CD14-positive monocyte (primary cell): ENCODE measurements around the gene SACM1L. TPM values are rescaled to one million over a fixed set of nuclear protein-coding genes. Genes with fewer than 3 reads are reported as not detected.

Source experiments
- DNase-seq, 3 donors: peaks; one replicate each; pipeline ENCODE4 v3.0.0-alpha.2; 2011 to 2022
- H2AFZ ChIP-seq: 2 replicates; pipeline ENCODE4 v1.6.0; 2012; ENCODE audit warnings: mild to moderate bottlenecking, low read depth, low read length, inconsistent platforms; ENCODE audit not compliant: insufficient read depth, poor library complexity, severe bottlenecking
- H3K27ac ChIP-seq, 2 donors: 1 replicate in 1 of 2; 2 replicates in 1 of 2; pipeline ENCODE4 v1.5.1; 2012 to 2013; ENCODE audit warnings: low read length in 2 of 2, control low read depth in 1 of 2, inconsistent platforms in 1 of 2, low read depth in 1 of 2, mild to moderate bottlenecking in 1 of 2
- H3K27me3 ChIP-seq, 2 donors: one replicate each; pipeline versions ENCODE4 v1.6.0 to v1.6.1; 2011 to 2013; ENCODE audit warnings: low read length in 2 of 2; ENCODE audit not compliant: control insufficient read depth in 2 of 2, insufficient read depth in 2 of 2
- H3K36me3 ChIP-seq, 2 donors: replicated peaks in 1 of 2; 1 replicate in 1 of 2; 2 replicates in 1 of 2; pipeline versions ENCODE4 v1.5.1 to v1.6.1; 2012 to 2013; ENCODE audit warnings: low read length in 2 of 2, control low read depth in 1 of 2, inconsistent platforms in 1 of 2, mild to moderate bottlenecking in 1 of 2; ENCODE audit not compliant: insufficient read depth in 2 of 2, control insufficient read depth in 1 of 2
- H3K4me1 ChIP-seq, 2 donors: 1 replicate in 1 of 2; 2 replicates in 1 of 2; pipeline versions ENCODE4 v1.5.1 to v1.6.1; 2012 to 2013; ENCODE audit warnings: low read length in 2 of 2, control low read depth in 1 of 2, inconsistent platforms in 1 of 2, mild to moderate bottlenecking in 1 of 2, moderate library complexity in 1 of 2; ENCODE audit not compliant: insufficient read depth in 2 of 2, control insufficient read depth in 1 of 2
- H3K4me2 ChIP-seq: replicated peaks from 2 replicates; pipeline ENCODE3; 2012; ENCODE audit warnings: low read length, moderate library complexity, mild to moderate bottlenecking; ENCODE audit not compliant: poor library complexity, severe bottlenecking; ENCODE audit errors: extremely low read depth
- H3K4me3 ChIP-seq, 3 experiments: fragments of 200-600 bp in 1 of 3; sonication (generic) in 1 of 3; replicated peaks in 1 of 3; 1 replicate in 2 of 3; 2 replicates in 1 of 3; pipeline ENCODE4 v1.5.1; 2011 to 2013; ENCODE audit warnings: low read length in 3 of 3, mild to moderate bottlenecking in 3 of 3, control low read depth in 2 of 3, low read depth in 2 of 3, inconsistent platforms in 1 of 3, moderate library complexity in 1 of 3
- H3K79me2 ChIP-seq: 2 replicates; pipeline ENCODE4 v1.6.0; 2012; ENCODE audit warnings: mild to moderate bottlenecking, control low read depth, inconsistent platforms, low read length, moderate library complexity; ENCODE audit not compliant: insufficient read depth
- H3K9ac ChIP-seq: 2 replicates; pipeline ENCODE4 v1.6.0; 2017; ENCODE audit warnings: low read length, mild to moderate bottlenecking; ENCODE audit not compliant: insufficient read depth, poor library complexity, severe bottlenecking
- H3K9me3 ChIP-seq, 2 donors: replicated peaks in 1 of 2; 1 replicate in 1 of 2; 2 replicates in 1 of 2; pipeline versions ENCODE4 v1.5.1 to v1.6.1; 2012 to 2013; ENCODE audit warnings: low read length in 2 of 2, control low read depth in 1 of 2; ENCODE audit not compliant: control insufficient read depth in 1 of 2, insufficient read depth in 1 of 2
- H4K20me1 ChIP-seq: 2 replicates; pipeline ENCODE4 v1.6.0; 2012; ENCODE audit warnings: mild to moderate bottlenecking, low read length, control low read depth, moderate library complexity; ENCODE audit not compliant: insufficient read depth
- H3K27ac Mint-ChIP-seq, 7 donors: one replicate each; pipeline ENCODE4 v1.8.0; 2020; ENCODE audit warnings: mild to moderate bottlenecking in 7 of 7, mixed read lengths in 7 of 7, moderate library complexity in 6 of 7, inconsistent platforms in 2 of 7
- H3K27me3 Mint-ChIP-seq, 3 donors: one replicate each; pipeline ENCODE4 v1.8.0; 2021 to 2022; ENCODE audit warnings: low read depth in 3 of 3, mild to moderate bottlenecking in 3 of 3, mixed read lengths in 3 of 3, moderate library complexity in 3 of 3, inconsistent platforms in 1 of 3
- H3K36me3 Mint-ChIP-seq, 2 donors: one replicate each; pipeline ENCODE4 v1.8.0; 2020; ENCODE audit warnings: mixed read lengths in 2 of 2, inconsistent platforms in 1 of 2, mild to moderate bottlenecking in 1 of 2
- H3K4me1 Mint-ChIP-seq: one replicate; pipeline ENCODE4 v1.8.0; 2020; ENCODE audit warnings: mild to moderate bottlenecking, mixed read lengths
- H3K4me3 Mint-ChIP-seq, 2 donors: one replicate each; pipeline ENCODE4 v1.8.0; 2020; ENCODE audit warnings: mild to moderate bottlenecking in 2 of 2, mixed read lengths in 2 of 2, moderate library complexity in 1 of 2
- H3K9me3 Mint-ChIP-seq, 7 donors: one replicate each; pipeline ENCODE4 v1.8.0; 2020 to 2022; ENCODE audit warnings: mixed read lengths in 7 of 7, mild to moderate bottlenecking in 6 of 7, moderate library complexity in 6 of 7, inconsistent platforms in 2 of 7
- CTCF ChIP-seq: fragments of 200-600 bp; IDR thresholded peaks from one replicate; pipeline ENCODE4 v1.8.0; 2022; ENCODE audit warnings: antibody characterized with exemption, mild to moderate bottlenecking
- WGBS: methylation state at CpG from one replicate; pipeline ENCODE4 v1.1.5; 2013; ENCODE audit warnings: missing lambda C conversion rate; ENCODE audit not compliant: insufficient coverage; 5-methylcytosine and 5-hydroxymethylcytosine counted together
- intact Hi-C, 2 donors: fragments of 100-400 bp; cut with micrococcal nuclease; formaldehyde crosslinking; loops; one replicate each; pipeline versions ENCODE4 v1.15.0 to v1.15.1; 2023
- polyA plus RNA-seq, 3 donors: library from polyadenylated mRNA; depleted of rRNA in 1 of 3; unstranded in 2 of 3; stranded (reverse) in 1 of 3; fragments of 300-500 nt in 2 of 3; fragments of >200 nt in 1 of 3; fragmentation: Illumina TruSeq in 2 of 3; gene quantifications; 1 replicate in 2 of 3; 2 replicates in 1 of 3; pipeline ENCODE4 v1.2.3, GENCODE V29; 2012 to 2021

Gene SACM1L
- polyA plus RNA-seq, 3 donors = 14.6 to 25.7 (median 21.5) TPM

- no peak overlapping the region for H3K4me3 ChIP-seq
- TF ChIP-seq CTCF = no peak
- H3K36me3 ChIP-seq = no peaks in the 10 kb centered on the region
- Mint-ChIP-seq H3K4me1 (peaks cover 3% of the 10 kb centered on the region), H3K4me3 (no peak overlapping the region), H3K27ac (no peak overlapping the region), H3K27me3 (peaks cover 0 to 2% (median 2%) of the 10 kb centered on the region in 3 donors), H3K9me3 (peaks cover 0 to 3% (median 2%) of the 10 kb centered on the region in 7 donors), H3K36me3 (no peaks in the 10 kb centered on the region)
- no peak overlapping the region for H3K9ac ChIP-seq
- H2AFZ ChIP-seq = no peak overlapping the region
- H3K9me3 ChIP-seq = no peaks in the 10 kb centered on the region
- no peak overlapping the region for H3K4me2 ChIP-seq
- H3K79me2 ChIP-seq = no peaks in the 10 kb centered on the region
- intact Hi-C loops = loop anchor here (5.0 kb wide), 2 partner anchors 315 to 615 kb away; no protein-coding TSS in a partner anchor
- H3K27ac ChIP-seq = no peak overlapping the region
- no peak for DNase-seq
- H3K27me3 ChIP-seq = no peaks in the 10 kb centered on the region
- H4K20me1 ChIP-seq = no peaks in the 10 kb centered on the region
- 91% methylated on average over 16 of the region's 19 CpGs for WGBS
- no peaks in the 10 kb centered on the region for H3K4me1 ChIP-seq
These were observed 73.6 kb downstream of the SACM1L start for GRCh38 chr3:45762647-45763302.

- 100% methylated on average over 2 of the region's 5 CpGs for WGBS
- no peaks in the 10 kb centered on the region for H3K36me3 Mint-ChIP-seq
- H3K27ac ChIP-seq = no peak overlapping the region
These were observed 74.1 kb downstream of the SACM1L start for GRCh38 chr3:45763303-45763675.

More at GRCh38 chr3:45763303-45763675, 74.1 kb downstream of the SACM1L start:
- Histone ChIP-seq H4K20me1 (no peaks in the 10 kb centered on the region), H3K4me2 (no peak overlapping the region), H3K4me3 (no peak overlapping the region), H3K79me2 (no peaks in the 10 kb centered on the region), H3K27me3 (no peaks in the 10 kb centered on the region), H2AFZ (no peak overlapping the region), H3K4me1 (no peaks in the 10 kb centered on the region), H3K9ac (no peak overlapping the region), H3K36me3 (no peaks in the 10 kb centered on the region), H3K9me3 (no peaks in the 10 kb centered on the region)
- H3K27me3 Mint-ChIP-seq = peaks cover 0 to 7% (median 5%) of the 10 kb centered on the region in 3 donors
- H3K4me1 Mint-ChIP-seq = peaks cover 3% of the 10 kb centered on the region
- intact Hi-C loops = loop anchor here (5.0 kb wide), 2 partner anchors 314 to 614 kb away; no protein-coding TSS in a partner anchor
- DNase-seq = no peak
- peak overlapping the region in 1 of 7 donors; percentile 61 for H3K27ac Mint-ChIP-seq
- no peak overlapping the region for H3K4me3 Mint-ChIP-seq
- peaks cover 0 to 3% (median 2%) of the 10 kb centered on the region in 7 donors for H3K9me3 Mint-ChIP-seq
- no peak for TF ChIP-seq CTCF
